Peyer's patch (tissue), 4 donors: Measurements from ENCODE around the gene LCE1D.

Source experiments
- CTCF ChIP-seq, 6 experiments: fragments of 450-650 bp in 4 of 6; fragments of 200-600 bp in 2 of 6; sonication (generic) in 1 of 6; IDR thresholded peaks; one replicate each; pipeline ENCODE4 v1.5.1; 2017 to 2019; ENCODE audit warnings: antibody characterized with exemption in 6 of 6, mild to moderate bottlenecking in 3 of 6, moderate library complexity in 1 of 6
- POLR2A ChIP-seq, 2 donors: fragments of 450-650 bp; IDR thresholded peaks; one replicate each; pipeline ENCODE4 v1.5.1; 2017; ENCODE audit warnings: antibody characterized with exemption in 2 of 2, mild to moderate bottlenecking in 2 of 2, moderate library complexity in 2 of 2

- TF ChIP-seq CTCF (IDR thresholded peaks at IDR 0.05), result no peak
- TF ChIP-seq POLR2A (IDR thresholded peaks at IDR 0.05), result no peak
Measured at GRCh38 chr1:152817309-152817708, 20.8 kb downstream of the LCE1D start.
